ENCODE results near the gene TRIM17.

Gene TRIM17, protein sequence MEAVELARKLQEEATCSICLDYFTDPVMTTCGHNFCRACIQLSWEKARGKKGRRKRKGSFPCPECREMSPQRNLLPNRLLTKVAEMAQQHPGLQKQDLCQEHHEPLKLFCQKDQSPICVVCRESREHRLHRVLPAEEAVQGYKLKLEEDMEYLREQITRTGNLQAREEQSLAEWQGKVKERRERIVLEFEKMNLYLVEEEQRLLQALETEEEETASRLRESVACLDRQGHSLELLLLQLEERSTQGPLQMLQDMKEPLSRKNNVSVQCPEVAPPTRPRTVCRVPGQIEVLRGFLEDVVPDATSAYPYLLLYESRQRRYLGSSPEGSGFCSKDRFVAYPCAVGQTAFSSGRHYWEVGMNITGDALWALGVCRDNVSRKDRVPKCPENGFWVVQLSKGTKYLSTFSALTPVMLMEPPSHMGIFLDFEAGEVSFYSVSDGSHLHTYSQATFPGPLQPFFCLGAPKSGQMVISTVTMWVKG

DNA sequence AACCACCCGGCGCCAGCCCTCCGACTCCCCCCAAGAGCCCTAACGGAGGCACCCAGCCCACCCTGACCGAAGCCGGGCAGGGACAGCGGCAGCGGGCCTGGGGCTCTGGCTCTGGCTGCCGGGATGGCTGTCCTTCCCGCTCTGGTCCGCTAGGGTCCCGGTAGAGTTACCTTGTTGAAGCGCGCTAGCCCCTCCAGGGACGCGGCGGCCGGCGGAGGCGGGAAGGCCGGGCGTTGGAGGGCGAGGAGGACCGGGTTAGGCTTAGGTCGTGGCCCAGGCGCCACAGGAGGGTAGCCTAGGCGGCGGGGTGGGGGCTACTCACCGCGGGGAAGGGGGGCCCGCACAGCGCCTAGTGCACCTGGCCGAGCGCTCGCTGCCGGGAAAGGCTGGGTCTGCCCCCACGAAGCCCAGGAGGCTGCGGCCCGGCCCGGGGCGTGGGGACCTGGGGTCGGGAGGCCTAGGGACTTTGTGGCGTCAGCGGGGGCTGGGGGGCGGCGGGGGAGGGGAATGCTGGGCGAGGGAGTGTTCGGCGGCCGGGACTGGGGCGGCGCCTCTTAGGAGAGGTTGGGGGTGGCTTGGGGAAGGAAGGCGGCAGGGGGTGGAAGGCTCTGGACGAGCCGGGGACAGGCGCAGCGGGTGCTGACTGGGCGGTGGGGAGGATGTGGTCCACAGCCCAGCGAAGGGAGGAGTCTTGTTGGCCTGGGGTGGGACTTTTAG lies at the start of gene TRIM17:
Gene TRIM17, minus strand, starts transcription at position 645 of the 717 bp plus-strand sequence. CDS start 1,789 bp downstream, outside the sequence.
- DNase-seq, result peak; percentile 64

GRCh38 chr1:228465571-228466146 lies 49.0 kb upstream of the TRIM17 start:
- no peak for DNase-seq

- no peak for DNase-seq
These were observed 48.5 kb upstream of the TRIM17 start for GRCh38 chr1:228465141-228465540.

- DNase-seq, result peak; percentile 85
These were observed 47.9 kb upstream of the TRIM17 start for GRCh38 chr1:228464487-228464983.

- peak; percentile 41 for DNase-seq
These were observed 47.1 kb upstream of the TRIM17 start for GRCh38 chr1:228463559-228464455.

- DNase-seq, result no peak
These were observed 46.4 kb upstream of the TRIM17 start for GRCh38 chr1:228463009-228463558.

- DNase-seq, result no peak
These were observed 45.9 kb upstream of the TRIM17 start for GRCh38 chr1:228462560-228462959.

DNA sequence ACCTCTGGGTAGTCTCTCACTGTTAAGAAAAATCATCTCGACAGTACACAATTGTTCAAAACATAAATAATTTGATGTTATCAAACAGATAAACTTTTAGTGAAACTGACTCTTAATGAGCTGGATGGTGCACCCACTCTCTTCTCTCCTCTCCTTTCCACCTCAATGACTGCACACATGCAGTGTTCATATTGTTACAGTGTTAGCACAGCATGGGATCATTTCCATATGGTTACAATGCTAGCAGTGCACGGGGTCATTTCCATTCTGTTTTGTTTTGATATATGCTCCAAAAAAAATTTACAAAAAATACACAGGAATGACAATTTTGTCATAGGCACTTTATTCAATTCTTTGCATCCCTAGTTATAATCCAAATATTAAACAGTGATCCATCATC lies 44.2 kb upstream of the TRIM17 start:
- DNase-seq, result no peak

DNA sequence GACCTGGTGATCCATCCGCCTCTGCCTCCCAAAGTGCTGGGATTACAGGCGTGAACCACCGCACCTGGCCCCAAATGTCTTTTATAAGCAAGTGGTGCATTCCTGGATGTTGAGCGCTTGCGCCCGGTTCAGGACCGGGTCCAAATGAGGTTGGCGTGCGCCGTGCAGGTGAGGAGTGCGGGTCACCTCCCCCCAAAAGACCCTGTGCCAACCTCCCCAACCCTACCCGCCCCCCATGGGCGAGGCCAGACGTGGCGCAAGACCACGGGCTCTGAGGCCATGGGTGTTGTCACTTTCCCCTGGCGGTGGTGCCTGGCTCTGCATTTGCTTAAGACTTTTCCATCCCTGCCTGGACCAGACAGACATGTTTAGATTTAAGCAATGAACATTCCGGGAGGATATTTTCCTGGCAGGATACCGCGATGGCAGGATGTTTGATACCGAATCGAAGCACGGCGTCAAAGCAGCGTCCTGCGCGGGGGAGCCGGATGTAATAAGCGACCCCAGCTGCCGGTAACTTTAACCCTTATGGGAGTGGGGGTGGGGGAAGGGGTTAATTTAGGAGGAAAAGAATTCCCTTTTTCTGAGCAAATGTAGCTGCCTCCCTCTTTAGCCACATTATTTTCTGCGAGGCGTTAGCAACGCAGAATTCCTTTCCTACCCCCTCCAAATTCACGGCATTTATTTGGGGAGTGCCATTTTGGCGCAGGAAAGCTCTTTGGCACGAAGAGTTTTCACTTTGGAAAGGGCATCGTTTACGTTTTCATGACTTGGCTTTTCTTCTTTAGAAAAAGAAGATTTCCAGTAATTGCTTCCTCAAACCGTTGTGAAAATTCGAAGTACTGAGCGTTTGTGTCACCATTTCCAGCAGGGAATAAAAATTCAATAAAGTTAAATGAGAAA lies 42.7 kb upstream of the TRIM17 start:
- DNase-seq, result peak; percentile 63

DNA sequence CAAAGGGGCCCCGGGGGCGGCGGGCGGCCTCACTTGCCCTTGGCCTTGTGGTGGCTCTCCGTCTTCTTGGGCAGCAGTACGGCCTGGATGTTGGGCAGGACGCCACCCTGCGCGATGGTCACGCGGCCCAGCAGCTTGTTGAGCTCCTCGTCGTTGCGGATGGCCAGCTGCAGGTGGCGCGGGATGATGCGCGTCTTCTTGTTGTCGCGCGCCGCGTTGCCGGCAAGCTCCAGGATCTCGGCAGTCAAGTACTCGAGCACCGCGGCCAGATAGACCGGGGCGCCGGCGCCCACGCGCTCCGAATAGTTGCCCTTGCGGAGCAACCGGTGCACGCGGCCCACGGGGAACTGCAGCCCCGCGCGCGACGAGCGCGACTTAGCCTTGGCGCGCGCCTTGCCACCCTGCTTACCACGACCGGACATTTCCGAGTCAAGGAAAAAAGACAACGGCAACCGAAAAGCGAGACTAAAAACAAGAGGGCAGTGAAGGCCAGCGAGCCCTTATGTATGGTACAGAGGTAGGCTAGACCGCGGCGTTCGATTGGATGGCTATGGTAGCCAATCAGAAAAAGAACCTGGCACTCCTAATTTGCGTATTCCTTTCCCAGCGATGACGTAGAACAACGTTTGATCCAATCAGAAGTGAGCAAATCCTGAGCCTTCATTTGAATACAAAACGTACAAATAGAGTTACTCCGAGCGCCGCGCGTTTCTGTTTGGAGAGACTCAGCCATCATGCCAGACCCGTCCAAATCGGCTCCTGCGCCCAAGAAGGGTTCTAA lies 40.9 kb upstream of the TRIM17 start:
- peak; percentile 93 for DNase-seq

DNA sequence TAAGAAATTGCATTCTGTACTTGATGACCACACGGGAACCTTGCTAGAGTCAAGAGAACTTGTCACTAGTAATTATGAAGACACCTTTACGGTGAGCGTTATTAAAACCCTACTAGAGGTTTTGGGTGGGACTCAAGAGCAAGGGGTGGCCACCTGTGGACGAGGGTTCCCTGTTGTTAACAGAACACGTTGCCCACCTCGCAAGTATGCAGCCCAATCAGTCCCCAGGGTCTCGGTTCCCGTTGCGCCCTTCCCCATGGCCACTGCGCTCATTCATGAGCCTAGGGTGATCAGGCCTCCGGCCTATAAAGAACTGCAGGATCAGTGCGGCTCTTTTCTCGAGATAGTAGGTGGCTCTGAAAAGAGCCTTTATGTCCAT lies 40.3 kb upstream of the TRIM17 start:
- no peak for DNase-seq

- DNase-seq, result no peak
These were observed 39.8 kb upstream of the TRIM17 start for GRCh38 chr1:228456252-228457016.

GRCh38 chr1:228455715-228456114 lies 39.1 kb upstream of the TRIM17 start:
- no peak for DNase-seq

GRCh38 chr1:228454238-228454637 lies 37.6 kb upstream of the TRIM17 start:
- no peak for DNase-seq

DNA sequence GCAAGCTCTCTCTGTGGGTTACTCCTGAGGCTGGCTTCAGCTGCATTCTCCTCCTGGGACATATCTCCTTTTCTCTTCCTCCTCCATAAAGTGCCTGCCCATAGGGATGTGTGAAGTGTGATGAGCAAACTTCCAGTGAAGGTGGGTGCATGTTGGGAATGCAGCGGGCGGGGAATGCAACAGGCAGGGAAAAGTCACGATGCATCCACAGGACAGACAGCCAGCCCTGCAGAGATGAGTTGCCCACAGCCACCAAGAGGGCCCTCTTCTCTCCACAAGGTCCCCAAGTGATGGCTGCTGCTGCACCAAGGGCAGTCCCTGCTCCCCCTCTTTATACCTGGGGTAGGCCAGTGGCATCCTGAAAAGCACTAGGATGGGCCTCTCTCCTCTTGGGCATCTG lies 37.0 kb upstream of the TRIM17 start:
- no peak for DNase-seq

DNA sequence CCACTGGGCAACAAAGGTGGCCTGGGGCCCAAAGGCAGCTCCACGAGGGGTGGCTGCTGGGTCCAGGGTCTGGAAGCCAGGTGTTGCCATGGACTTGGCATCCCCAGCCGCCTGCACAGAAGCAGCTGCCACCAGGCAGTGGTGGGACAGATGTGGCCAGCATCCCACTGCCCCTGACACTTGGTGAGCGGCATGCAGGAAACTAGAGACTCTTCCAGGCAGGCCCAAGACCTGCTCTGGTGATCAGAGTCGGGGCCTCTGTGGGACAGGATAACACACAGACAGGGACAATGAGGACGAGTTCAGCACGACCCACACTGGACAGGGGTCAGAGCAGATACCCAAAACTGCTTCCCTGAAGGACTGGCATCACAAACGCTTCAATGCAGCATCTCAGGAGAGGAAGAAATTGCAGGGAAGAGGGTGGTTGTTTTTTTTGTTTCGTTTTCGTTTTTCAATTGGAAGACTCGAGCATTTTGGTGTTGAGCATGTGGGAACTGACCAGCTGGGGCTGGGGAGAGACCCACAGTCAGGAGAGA lies 36.4 kb upstream of the TRIM17 start:
- no peak for DNase-seq

- no peak for DNase-seq
These were observed 35.7 kb upstream of the TRIM17 start for GRCh38 chr1:228452194-228453021.

- no peak for DNase-seq
These were observed 33.5 kb upstream of the TRIM17 start for GRCh38 chr1:228450200-228450599.

Measured in left hindlimb (tissue), 1 donor.